NCI-H446 (cell line): ENCODE measurements around the gene BRI3.
A peak's percentile ranks its signal among the peaks of the same experiment; 100 is the strongest.

Source experiments
- DNase-seq, 2 experiments: peaks; one replicate each; lab custom pipeline; 2025; lab: John Stamatoyannopoulos, UW

The BRI3 gene

GRCh38 chr7:98287486-98287959 lies 6.0 kb downstream of the BRI3 start:
- no peak for DNase-seq

- DNase-seq: no peak
Observed at GRCh38 chr7:98288064-98288823, 6.8 kb downstream of the BRI3 start.

GRCh38 chr7:98289333-98289875 lies 7.9 kb downstream of the BRI3 start:
- no peak for DNase-seq

- DNase-seq: no peak
Observed at GRCh38 chr7:98291717-98292116, 10.2 kb downstream of the BRI3 start.

GRCh38 chr7:98293265-98293664 lies 11.8 kb downstream of the BRI3 start:
- no peak for DNase-seq

- DNase-seq: no peak
Observed at GRCh38 chr7:98293746-98294145, 12.3 kb downstream of the BRI3 start.

GRCh38 chr7:98294326-98294725 lies 12.8 kb downstream of the BRI3 start:
- no peak for DNase-seq

- peak in 1 of 2 experiments; percentile 8 for DNase-seq
Observed at GRCh38 chr7:98294798-98295382, 13.4 kb downstream of the BRI3 start.

- no peak for DNase-seq
Observed at GRCh38 chr7:98295467-98296192, 14.1 kb downstream of the BRI3 start.

- no peak for DNase-seq
Observed at GRCh38 chr7:98296833-98297232, 15.3 kb downstream of the BRI3 start.

GRCh38 chr7:98297626-98298286 lies 16.3 kb downstream of the BRI3 start:
- no peak for DNase-seq

GRCh38 chr7:98300595-98301372 lies 19.3 kb downstream of the BRI3 start:
- no peak for DNase-seq

- DNase-seq: no peak
Observed at GRCh38 chr7:98301693-98302470, 20.4 kb downstream of the BRI3 start.

GRCh38 chr7:98303176-98303865 lies 21.8 kb downstream of the BRI3 start:
- DNase-seq: no peak

GRCh38 chr7:98303906-98304305 lies 22.4 kb downstream of the BRI3 start:
- no peak for DNase-seq

GRCh38 chr7:98305951-98306535 lies 24.6 kb downstream of the BRI3 start:
- no peak for DNase-seq

GRCh38 chr7:98307971-98308466 lies 26.5 kb downstream of the BRI3 start:
- DNase-seq: no peak

GRCh38 chr7:98309566-98309965 lies 28.1 kb downstream of the BRI3 start:
- no peak for DNase-seq

- no peak for DNase-seq
Observed at GRCh38 chr7:98312201-98312600, 30.7 kb downstream of the BRI3 start.
